Keratinocyte (primary cell): ENCODE data around the gene RAD54L2. TPM values are rescaled to one million over a fixed set of nuclear protein-coding genes. Genes with fewer than 3 reads are reported as not detected.

ENCODE experiments used
- DNase-seq: peaks from one replicate; pipeline ENCODE4 v3.0.0-alpha.2; 2011; ENCODE audit warnings: low read depth, missing footprints, low spot score
- FAIRE-seq: peaks from 2 replicates; lab custom pipeline; 2011; peaks lifted over from hg19 to GRCh38; lab: Jason Lieb, UNC
- H2AFZ ChIP-seq: 2 replicates; pipeline ENCODE4 v1.6.0; 2012; ENCODE audit warnings: low read length, control low read depth, inconsistent platforms; ENCODE audit not compliant: control insufficient read depth
- H3K27ac ChIP-seq: 2 replicates; pipeline ENCODE4 v1.5.1; 2011; ENCODE audit warnings: low read length; ENCODE audit not compliant: control insufficient read depth, insufficient read depth
- H3K27me3 ChIP-seq: 3 replicates; pipeline ENCODE4 v1.6.0; 2011; ENCODE audit warnings: low read length; ENCODE audit not compliant: control insufficient read depth, insufficient read depth; ENCODE audit errors: extremely low read depth
- H3K36me3 ChIP-seq, 2 experiments: 2 replicates in 1 of 2; 3 replicates in 1 of 2; pipeline ENCODE4 v1.5.1; 2011; ENCODE audit warnings: low read length in 2 of 2, mild to moderate bottlenecking in 1 of 2; ENCODE audit not compliant: control insufficient read depth in 2 of 2, insufficient read depth in 2 of 2; ENCODE audit errors: extremely low read depth in 1 of 2
- H3K4me1 ChIP-seq: 3 replicates; pipeline ENCODE4 v1.5.1; 2011; ENCODE audit warnings: low read length; ENCODE audit not compliant: control insufficient read depth, insufficient read depth; ENCODE audit errors: extremely low read depth
- H3K4me2 ChIP-seq: 3 replicates; pipeline ENCODE4 v1.6.0; 2011; ENCODE audit warnings: low read depth, low read length; ENCODE audit not compliant: control insufficient read depth, insufficient read depth; ENCODE audit errors: extremely low read depth
- H3K4me3 ChIP-seq, 3 experiments: fragments of 200-600 bp in 1 of 3; sonication (generic) in 1 of 3; 2 replicates in 2 of 3; 3 replicates in 1 of 3; pipeline ENCODE4 v1.5.1; 2011 to 2016; ENCODE audit warnings: low read length in 3 of 3, mild to moderate bottlenecking in 3 of 3, control low read depth in 2 of 3, inconsistent platforms in 1 of 3, low read depth in 1 of 3, mixed read lengths in 1 of 3, mixed run types in 1 of 3, moderate library complexity in 1 of 3; ENCODE audit not compliant: control insufficient read depth in 2 of 3, insufficient read depth in 2 of 3; ENCODE audit errors: extremely low read depth in 1 of 3
- H3K79me2 ChIP-seq: 2 replicates; pipeline ENCODE4 v1.6.0; 2012; ENCODE audit warnings: low read length; ENCODE audit not compliant: control insufficient read depth, insufficient read depth
- H3K9ac ChIP-seq: 3 replicates; pipeline ENCODE4 v1.6.0; 2011; ENCODE audit warnings: low read length; ENCODE audit not compliant: control insufficient read depth, insufficient read depth; ENCODE audit errors: extremely low read depth
- H3K9me1 ChIP-seq: 3 replicates; pipeline ENCODE4 v1.6.0; 2011; ENCODE audit warnings: low read length; ENCODE audit not compliant: control insufficient read depth, insufficient read depth; ENCODE audit errors: extremely low read depth
- H3K9me3 ChIP-seq: 2 replicates; pipeline ENCODE4 v1.5.1; 2012; ENCODE audit warnings: low read depth, low read length; ENCODE audit not compliant: control insufficient read depth
- H4K20me1 ChIP-seq: 3 replicates; pipeline ENCODE4 v1.6.0; 2011; ENCODE audit warnings: low read length; ENCODE audit not compliant: control insufficient read depth, insufficient read depth; ENCODE audit errors: extremely low read depth
- CTCF ChIP-seq, 3 experiments: IDR thresholded peaks in 1 of 3; conservative IDR thresholded peaks in 1 of 3; optimal IDR thresholded peaks in 1 of 3; 2 replicates in 2 of 3; 3 replicates in 1 of 3; pipeline versions ENCODE3 to v1.5.1; 2011; ENCODE audit warnings: low read length in 3 of 3, mild to moderate bottlenecking in 3 of 3, moderate library complexity in 2 of 3, control low read depth in 1 of 3, inconsistent platforms in 1 of 3; ENCODE audit not compliant: insufficient read depth in 2 of 3; ENCODE audit errors: extremely low read depth in 1 of 3
- EZH2 ChIP-seq: IDR thresholded peaks from one replicate; pipeline ENCODE4 v1.6.1; 2012; ENCODE audit warnings: inconsistent platforms, mild to moderate bottlenecking, low read length, moderate library complexity
- dilution Hi-C: fragments of 300-500 bp; cut with MboI; formaldehyde crosslinking; loops from one replicate; pipeline ENCODE4 v1.7.0; 2020; ENCODE audit warnings: low sequenced_read_pairs; ENCODE audit not compliant: extremely low pct_ligation_motif_present
- polyA plus RNA-seq, 5 experiments: library from polyadenylated mRNA; depleted of rRNA in 3 of 5; stranded (reverse) in 3 of 5; stranded (forward) in 1 of 5; unstranded in 1 of 5; fragments of >200 nt; gene quantifications; 1 replicate in 1 of 5; 2 replicates in 3 of 5; 3 replicates in 1 of 5; pipeline versions ENCODE4 v1.2.1 to v1.2.3, GENCODE V29; 2011 to 2012; ENCODE audit warnings: missing spikeins in 2 of 5, low read depth in 1 of 5, low replicate concordance in 1 of 5

Gene RAD54L2
- polyA plus RNA-seq, 1 donor (not counting 4 experiments of a cell fraction or from before 2014, with no cell fraction given): 4.2 TPM

GRCh38 chr3:51580418-51580817, 41.9 kb downstream of the RAD54L2 start:
- no peaks in the 10 kb centered on the region for H3K9me1 ChIP-seq
- H3K4me3 ChIP-seq: no peak overlapping the region
- dilution Hi-C loops: no loop called here
- H3K79me2 ChIP-seq: peaks cover 9% of the 10 kb centered on the region
- H4K20me1 ChIP-seq: no peaks in the 10 kb centered on the region
- no peak overlapping the region for H3K4me2 ChIP-seq
- H3K9me3 ChIP-seq: no peaks in the 10 kb centered on the region
- peaks cover 2% of the 10 kb centered on the region for H3K4me1 ChIP-seq
- H3K27me3 ChIP-seq: no peaks in the 10 kb centered on the region
- no peak overlapping the region for H2AFZ ChIP-seq
- no peak overlapping the region for H3K9ac ChIP-seq
- FAIRE-seq (no peak), DNase-seq (no peak)
- H3K27ac ChIP-seq: no peak overlapping the region
- H3K36me3 ChIP-seq: peaks cover 0 to 1% of the 10 kb centered on the region in 2 experiments
- TF ChIP-seq CTCF (optimal IDR thresholded peaks at IDR 0.05 in 1 of 3, IDR thresholded peaks at IDR 0.05 in 1 of 3, conservative IDR thresholded peaks at IDR 0.05 in 1 of 3; ENCODE audit: extremely low read depth in 1 of 3, insufficient read depth in 2 of 3, low read length in 3 of 3): no peak
- no peak for TF ChIP-seq EZH2

GRCh38 chr3:51581524-51581923, 43.0 kb downstream of the RAD54L2 start:
- TF ChIP-seq EZH2 (no peak), CTCF (optimal IDR thresholded peaks at IDR 0.05 in 1 of 3, IDR thresholded peaks at IDR 0.05 in 1 of 3, conservative IDR thresholded peaks at IDR 0.05 in 1 of 3; ENCODE audit: extremely low read depth in 1 of 3, insufficient read depth in 2 of 3, low read length in 3 of 3) (no peak)
- H3K9me3 ChIP-seq: no peaks in the 10 kb centered on the region
- H3K4me2 ChIP-seq: no peak overlapping the region
- peaks cover 15% of the 10 kb centered on the region for H3K79me2 ChIP-seq
- H3K36me3 ChIP-seq: peaks cover 0 to 4% of the 10 kb centered on the region in 2 experiments
- H2AFZ ChIP-seq: no peak overlapping the region
- DNase-seq (no peak), FAIRE-seq (peak; percentile 49)
- no peak overlapping the region for H3K9ac ChIP-seq
- no peaks in the 10 kb centered on the region for H3K27me3 ChIP-seq
- H3K27ac ChIP-seq: no peak overlapping the region
- H3K4me3 ChIP-seq: no peak overlapping the region
- dilution Hi-C loops: no loop called here
- H3K4me1 ChIP-seq: peaks cover 2% of the 10 kb centered on the region
- no peaks in the 10 kb centered on the region for H4K20me1 ChIP-seq
- no peaks in the 10 kb centered on the region for H3K9me1 ChIP-seq
